MM.1S (cell line): ENCODE results near the gene AGBL1.

ENCODE experiments used
- DNase-seq: peaks from one replicate; pipeline ENCODE4 v3.0.0-alpha.2; 2015
- H2AFZ ChIP-seq: fragments of 300-600 bp; sonication (generic); 2 replicates; pipeline ENCODE4 v1.6.0; 2016; ENCODE audit warnings: antibody characterized with exemption, low read length
- H3F3A ChIP-seq: fragments of 300-600 bp; sonication (generic); 2 replicates; pipeline ENCODE4 v1.6.1; 2016; ENCODE audit warnings: mild to moderate bottlenecking, antibody characterized with exemption, low read length, moderate library complexity, mixed read lengths; ENCODE audit not compliant: insufficient read depth
- H3K27ac ChIP-seq: fragments of 300-600 bp; sonication (generic); 2 replicates; pipeline ENCODE4 v1.5.1; 2016; ENCODE audit warnings: mild to moderate bottlenecking, low read length
- H3K27me3 ChIP-seq: fragments of 300-600 bp; sonication (generic); replicated peaks from 2 replicates; pipeline ENCODE4 v1.6.0; 2016; ENCODE audit warnings: low read length; ENCODE audit not compliant: insufficient read depth
- H3K36me3 ChIP-seq: fragments of 300-600 bp; sonication (generic); replicated peaks from 2 replicates; pipeline ENCODE4 v1.6.1; 2016; ENCODE audit warnings: mild to moderate bottlenecking, low read length, mixed read lengths; ENCODE audit not compliant: insufficient read depth
- H3K4me1 ChIP-seq: fragments of 300-600 bp; sonication (generic); 2 replicates; pipeline ENCODE4 v1.6.1; 2016; ENCODE audit warnings: low read length, mixed read lengths
- H3K4me2 ChIP-seq: fragments of 300-600 bp; sonication (generic); 2 replicates; pipeline ENCODE4 v1.6.0; 2016; ENCODE audit warnings: low read depth, low read length
- H3K4me3 ChIP-seq: fragments of 300-600 bp; sonication (generic); 2 replicates; pipeline ENCODE4 v1.5.1; 2016; ENCODE audit warnings: low read length, mixed read lengths
- H3K79me2 ChIP-seq: fragments of 300-600 bp; sonication (generic); 2 replicates; pipeline ENCODE4 v1.6.1; 2016; ENCODE audit warnings: mixed run types, low read length, mixed read lengths
- H3K9ac ChIP-seq: fragments of 300-600 bp; sonication (generic); 2 replicates; pipeline ENCODE4 v1.6.1; 2016; ENCODE audit warnings: low read length, mixed read lengths
- H3K9me2 ChIP-seq: fragments of 300-600 bp; sonication (generic); replicated peaks from 2 replicates; pipeline ENCODE4 v1.6.1; 2016; ENCODE audit warnings: mild to moderate bottlenecking, low read length, mixed read lengths; ENCODE audit not compliant: insufficient read depth
- H3K9me3 ChIP-seq: fragments of 300-600 bp; sonication (generic); replicated peaks from 2 replicates; pipeline ENCODE4 v1.6.1; 2016; ENCODE audit warnings: mild to moderate bottlenecking, low read length, mixed read lengths; ENCODE audit not compliant: insufficient read depth
- H4K20me1 ChIP-seq: fragments of 300-600 bp; sonication (generic); 2 replicates; pipeline ENCODE4 v1.6.1; 2016; ENCODE audit warnings: mild to moderate bottlenecking, low read length, moderate library complexity, mixed read lengths; ENCODE audit not compliant: insufficient read depth
- CTCF ChIP-seq: fragments of 300-600 bp; sonication (generic); IDR thresholded peaks from 2 replicates; pipeline ENCODE4 v1.5.1; 2016; ENCODE audit warnings: antibody characterized with exemption, low read length, mixed read lengths
- EZH2 ChIP-seq: fragments of 300-600 bp; sonication (generic); optimal IDR thresholded peaks from 2 replicates; pipeline ENCODE3; 2017; ENCODE audit warnings: low read depth, mild to moderate bottlenecking, antibody characterized with exemption, low read length, mixed read lengths
- EZH2phosphoT487 ChIP-seq: fragments of 300-600 bp; sonication (generic); IDR thresholded peaks from 2 replicates; pipeline ENCODE4 v1.6.1; 2018; ENCODE audit warnings: antibody characterized with exemption, low read length

The AGBL1 gene

GRCh38 chr15:86322629-86323028, 243.0 kb downstream of the AGBL1 start:
- Histone ChIP-seq H3K27ac (no peak overlapping the region), H3K79me2 (no peaks in the 10 kb centered on the region), H2AFZ (no peak overlapping the region), H3K4me2 (no peak overlapping the region), H3K9ac (no peak overlapping the region), H3K36me3 (no peaks in the 10 kb centered on the region), H4K20me1 (no peaks in the 10 kb centered on the region), H3K4me1 (no peaks in the 10 kb centered on the region), H3K27me3 (no peaks in the 10 kb centered on the region), H3F3A (no peaks in the 10 kb centered on the region), H3K4me3 (no peak overlapping the region), H3K9me3 (no peaks in the 10 kb centered on the region), H3K9me2 (no peaks in the 10 kb centered on the region)
- DNase-seq: no peak
- TF ChIP-seq CTCF (no peak), EZH2 (no peak), EZH2phosphoT487 (no peak)

GRCh38 chr15:86327230-86327865, 247.7 kb downstream of the AGBL1 start:
- Histone ChIP-seq H4K20me1 (no peaks in the 10 kb centered on the region), H2AFZ (no peak overlapping the region)

GRCh38 chr15:86328658-86329057, 249.0 kb downstream of the AGBL1 start:
- Histone ChIP-seq H3K79me2 (no peaks in the 10 kb centered on the region), H3K9me2 (no peaks in the 10 kb centered on the region), H3K9me3 (no peaks in the 10 kb centered on the region), H3K4me1 (no peaks in the 10 kb centered on the region), H3F3A (no peaks in the 10 kb centered on the region), H4K20me1 (no peaks in the 10 kb centered on the region), H3K4me2 (no peak overlapping the region), H3K27ac (no peak overlapping the region), H3K36me3 (no peaks in the 10 kb centered on the region), H3K9ac (no peak overlapping the region), H3K27me3 (no peaks in the 10 kb centered on the region), H3K4me3 (no peak overlapping the region), H2AFZ (no peak overlapping the region)
- no peak for TF ChIP-seq EZH2phosphoT487
- TF ChIP-seq EZH2: no peak
- no peak for TF ChIP-seq CTCF
- DNase-seq: no peak

More at GRCh38 chr15:86327230-86327865, 247.7 kb downstream of the AGBL1 start:
- Histone ChIP-seq H3K4me1 (no peaks in the 10 kb centered on the region), H3K36me3 (no peaks in the 10 kb centered on the region), H3F3A (no peaks in the 10 kb centered on the region), H3K9me2 (no peaks in the 10 kb centered on the region), H3K4me3 (no peak overlapping the region), H3K9me3 (no peaks in the 10 kb centered on the region), H3K9ac (no peak overlapping the region), H3K27me3 (no peaks in the 10 kb centered on the region), H3K79me2 (no peaks in the 10 kb centered on the region), H3K4me2 (no peak overlapping the region), H3K27ac (no peak overlapping the region)
- DNase-seq: no peak
- TF ChIP-seq EZH2phosphoT487: no peak
- TF ChIP-seq CTCF: no peak
- TF ChIP-seq EZH2: no peak
